Neuron (in vitro differentiated cells): Measurements from ENCODE around the gene EXOSC1.

ENCODE experiments used
- H2AFZ ChIP-seq: one replicate; pipeline ENCODE4 v1.6.1; 2013; ENCODE audit warnings: low read depth, mild to moderate bottlenecking, inconsistent platforms, low read length, moderate library complexity
- H3K27me3 ChIP-seq: one replicate; pipeline ENCODE4 v1.6.1; 2013; ENCODE audit warnings: low read length; ENCODE audit not compliant: insufficient read depth
- H3K36me3 ChIP-seq: one replicate; pipeline ENCODE4 v1.6.1; 2013; ENCODE audit warnings: low read length; ENCODE audit not compliant: insufficient read depth
- H3K4me1 ChIP-seq: one replicate; pipeline ENCODE4 v1.6.1; 2013; ENCODE audit warnings: low read length; ENCODE audit not compliant: insufficient read depth
- H3K4me3 ChIP-seq: 2 replicates; pipeline ENCODE4 v1.5.1; 2013; ENCODE audit warnings: mild to moderate bottlenecking, low read length, moderate library complexity
- H3K9me3 ChIP-seq: one replicate; pipeline ENCODE4 v1.6.1; 2013; ENCODE audit warnings: low read length

EXOSC1 gene

DNA sequence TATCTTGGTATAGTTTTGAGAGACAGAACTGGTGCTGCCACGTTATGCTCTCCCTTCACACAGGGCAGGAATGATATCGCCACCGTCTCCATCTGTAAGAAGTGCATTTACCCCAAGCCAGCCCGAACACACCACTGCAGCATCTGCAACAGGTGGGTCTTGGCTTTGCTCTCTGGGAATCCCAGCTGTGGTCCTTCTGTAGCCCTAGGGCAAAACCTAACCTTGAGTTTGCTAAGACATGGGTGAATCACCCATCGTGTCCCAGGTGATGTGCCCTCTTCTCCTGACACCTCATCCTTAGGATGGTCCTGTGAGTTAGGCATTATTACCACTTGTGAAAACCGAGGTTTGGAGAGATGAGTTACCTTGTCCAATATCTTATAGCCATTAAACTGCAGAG, 6.5 kb upstream of the EXOSC1 start:
- Histone ChIP-seq H3K27me3 (no peaks in the 10 kb centered on the region), H3K36me3 (peaks cover 61% of the 10 kb centered on the region), H3K9me3 (no peaks in the 10 kb centered on the region), H2AFZ (no peak overlapping the region), H3K4me1 (peaks cover 9% of the 10 kb centered on the region), H3K4me3 (no peak overlapping the region)

DNA sequence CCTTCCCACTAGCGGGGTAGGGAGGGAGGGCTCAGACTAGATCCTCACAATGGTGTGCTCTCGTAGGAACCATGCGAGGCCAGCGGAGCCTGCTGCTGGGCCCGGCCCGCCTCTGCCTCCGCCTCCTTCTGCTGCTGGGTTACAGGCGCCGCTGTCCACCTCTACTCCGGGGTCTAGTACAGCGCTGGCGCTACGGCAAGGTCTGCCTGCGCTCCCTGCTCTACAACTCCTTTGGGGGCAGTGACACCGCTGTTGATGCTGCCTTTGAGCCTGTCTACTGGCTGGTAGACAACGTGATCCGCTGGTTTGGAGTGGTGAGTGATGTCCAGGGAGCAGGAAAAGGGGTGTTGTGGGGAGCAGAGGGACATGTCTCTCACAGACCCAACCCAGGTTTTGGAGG, 5.8 kb upstream of the EXOSC1 start:
- H3K4me1 ChIP-seq = peaks cover 14% of the 10 kb centered on the region
- H3K9me3 ChIP-seq = no peaks in the 10 kb centered on the region
- H3K36me3 ChIP-seq = peaks cover 54% of the 10 kb centered on the region

DNA sequence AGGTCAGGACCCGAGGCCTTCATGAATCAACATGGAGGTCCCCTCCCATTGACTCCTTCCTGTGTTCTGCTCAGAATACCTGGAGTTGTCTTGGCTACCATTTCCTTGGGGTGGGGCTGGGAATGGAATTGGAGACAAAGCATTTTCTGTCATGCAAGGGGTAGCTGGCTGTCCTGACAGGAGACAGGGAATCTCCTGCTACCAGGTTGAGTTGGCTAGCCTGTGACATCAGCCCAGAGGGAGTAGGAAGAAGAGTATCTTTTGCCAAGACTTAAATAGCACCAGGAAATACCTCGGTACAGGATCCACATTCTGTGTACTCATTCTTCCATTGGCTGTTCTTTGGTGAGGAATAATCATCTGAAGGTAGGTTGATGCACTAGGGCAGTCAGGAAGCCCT, 5.0 kb upstream of the EXOSC1 start:
- Histone ChIP-seq H3K27me3 (no peaks in the 10 kb centered on the region), H3K4me1 (peaks cover 14% of the 10 kb centered on the region), H3K9me3 (no peaks in the 10 kb centered on the region), H3K36me3 (peaks cover 46% of the 10 kb centered on the region), H2AFZ (no peak overlapping the region), H3K4me3 (no peak overlapping the region)

More for the DNA sequence above, 5.8 kb upstream of the EXOSC1 start:
- Histone ChIP-seq H2AFZ (no peak overlapping the region), H3K27me3 (no peaks in the 10 kb centered on the region), H3K4me3 (no peak overlapping the region)

DNA sequence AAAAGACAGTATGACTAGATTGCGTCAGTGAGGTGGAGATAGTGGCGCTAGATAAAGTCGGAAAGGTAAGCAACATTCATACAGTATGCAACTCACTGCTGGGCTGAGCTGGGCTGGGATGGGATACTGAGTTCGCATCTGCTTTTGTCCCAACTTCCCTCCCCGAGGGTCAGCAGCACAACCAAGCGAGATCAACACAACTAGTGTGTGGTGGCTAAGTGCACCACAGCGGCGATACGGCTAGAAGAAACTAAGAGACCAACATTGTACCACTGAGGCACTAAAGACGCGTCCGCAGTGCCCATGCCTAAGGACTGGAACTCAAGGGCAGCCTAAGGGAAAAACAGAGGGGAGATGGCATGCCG, 467 bp downstream of the EXOSC1 start:
- H3K9me3 ChIP-seq = no peaks in the 10 kb centered on the region
- H3K4me1 ChIP-seq = peaks cover 16% of the 10 kb centered on the region
- peak overlapping the region; percentile 82 for H3K4me3 ChIP-seq
- no peaks in the 10 kb centered on the region for H3K27me3 ChIP-seq
- peak overlapping the region; percentile 69 for H2AFZ ChIP-seq
- peaks cover 15% of the 10 kb centered on the region for H3K36me3 ChIP-seq

DNA sequence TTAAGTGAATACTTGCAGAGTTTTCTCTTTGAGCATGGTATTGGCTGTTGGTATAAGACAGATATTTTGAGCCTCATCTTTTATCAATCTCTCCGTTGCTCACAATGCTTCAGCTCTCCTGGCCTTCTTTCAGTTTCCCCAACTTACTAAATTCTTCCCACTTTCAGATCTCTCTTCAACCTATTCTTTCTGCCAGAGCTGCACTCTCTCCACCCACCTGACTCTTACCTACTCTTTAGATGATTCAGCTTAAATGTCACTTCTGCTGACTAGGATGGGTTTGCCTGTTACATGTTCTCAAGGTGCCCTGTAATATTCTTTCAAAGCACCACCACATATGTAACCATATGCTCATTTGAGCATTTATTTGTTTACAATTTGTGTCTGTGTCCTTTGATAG, 1.6 kb downstream of the EXOSC1 start:
- Histone ChIP-seq H2AFZ (no peak overlapping the region), H3K4me3 (peak overlapping the region; percentile 4), H3K4me1 (peaks cover 14% of the 10 kb centered on the region), H3K36me3 (peaks cover 22% of the 10 kb centered on the region), H3K9me3 (no peaks in the 10 kb centered on the region), H3K27me3 (no peaks in the 10 kb centered on the region)

DNA sequence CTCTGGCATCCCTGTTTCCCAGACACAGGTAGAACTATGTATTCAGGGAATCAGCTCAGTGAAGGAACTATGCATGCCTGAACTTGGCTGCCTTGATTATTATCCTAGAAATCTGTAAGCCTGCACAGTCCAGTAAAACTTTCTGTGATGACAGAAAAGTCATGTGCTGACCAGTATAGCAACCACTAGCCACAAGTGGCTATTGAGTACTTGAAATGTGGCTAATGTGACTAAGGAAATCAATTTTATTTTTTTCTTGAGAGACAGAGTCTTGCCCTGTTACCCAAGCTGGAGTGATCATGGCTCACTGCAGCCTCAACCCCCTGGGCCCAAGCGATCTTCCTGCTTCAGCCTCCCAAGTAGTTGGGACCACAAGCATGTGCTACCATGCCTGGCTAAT, 3.5 kb downstream of the EXOSC1 start:
- H3K9me3 ChIP-seq = no peaks in the 10 kb centered on the region
- no peak overlapping the region for H2AFZ ChIP-seq
- no peaks in the 10 kb centered on the region for H3K27me3 ChIP-seq
- H3K4me1 ChIP-seq = peaks cover 14% of the 10 kb centered on the region
- H3K4me3 ChIP-seq = no peak overlapping the region
- peaks cover 36% of the 10 kb centered on the region for H3K36me3 ChIP-seq

DNA sequence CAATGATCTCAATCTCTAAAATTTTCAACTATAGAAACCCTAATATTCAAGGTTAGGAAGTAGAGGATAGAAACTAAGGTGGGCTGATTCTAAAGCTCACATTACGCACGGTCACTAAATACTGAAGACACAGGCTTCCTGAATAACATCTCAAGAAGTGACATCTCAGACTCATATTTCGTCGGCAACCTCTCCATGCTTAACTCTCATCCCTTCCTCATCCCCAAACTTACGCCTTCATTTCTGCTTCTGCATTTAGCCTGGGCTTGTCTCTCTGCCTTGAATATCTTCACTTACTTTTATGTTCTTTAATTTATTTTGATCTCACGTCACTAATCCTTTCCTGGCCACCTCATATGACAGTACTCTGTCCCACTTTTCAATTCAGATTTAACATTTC, 10.6 kb downstream of the EXOSC1 start:
- Histone ChIP-seq H3K4me1 (no peaks in the 10 kb centered on the region), H3K9me3 (no peaks in the 10 kb centered on the region), H3K27me3 (no peaks in the 10 kb centered on the region), H3K4me3 (no peak overlapping the region), H2AFZ (no peak overlapping the region), H3K36me3 (peaks cover 75% of the 10 kb centered on the region)

DNA sequence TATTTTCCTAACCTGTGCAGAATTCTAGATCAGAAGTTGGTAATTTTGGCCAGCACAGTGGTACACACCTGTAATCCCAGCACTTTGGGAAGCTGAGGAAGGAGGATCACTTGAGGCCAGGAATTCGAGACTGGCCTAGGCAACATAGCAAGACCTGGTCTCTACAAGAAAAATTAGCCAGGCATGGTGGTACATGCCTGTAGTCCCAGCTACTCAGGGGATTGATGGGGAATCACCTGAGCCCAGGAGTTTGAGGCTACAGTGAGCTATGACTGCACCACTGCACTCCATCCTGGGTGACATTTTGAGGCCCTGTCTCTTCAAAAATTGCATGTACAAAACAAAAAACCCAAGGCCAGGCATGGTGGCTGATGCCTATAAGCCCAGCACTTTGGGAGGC, 11.2 kb downstream of the EXOSC1 start:
- H3K36me3 ChIP-seq = peaks cover 75% of the 10 kb centered on the region
- no peak overlapping the region for H2AFZ ChIP-seq
- no peaks in the 10 kb centered on the region for H3K9me3 ChIP-seq
- H3K4me1 ChIP-seq = no peaks in the 10 kb centered on the region
- no peak overlapping the region for H3K4me3 ChIP-seq
- no peaks in the 10 kb centered on the region for H3K27me3 ChIP-seq

DNA sequence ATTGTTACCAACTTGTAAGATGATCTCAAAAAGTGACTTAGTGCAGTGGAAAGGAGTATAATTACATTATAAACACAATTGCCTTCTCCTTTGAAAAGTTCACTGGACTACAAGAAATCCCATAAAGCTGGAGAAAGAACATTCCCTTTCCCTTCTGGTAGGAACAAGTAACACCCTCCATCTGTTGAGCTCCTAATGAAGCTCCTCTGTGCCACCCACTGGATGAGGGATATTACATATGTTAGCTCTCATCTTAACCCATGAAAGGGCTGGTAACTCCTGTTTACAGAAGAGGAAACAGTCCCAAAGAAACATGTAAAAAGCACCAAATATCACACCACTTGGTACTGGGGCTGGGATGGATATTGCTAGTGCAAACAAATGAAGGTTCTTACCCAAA, 11.8 kb downstream of the EXOSC1 start:
- Histone ChIP-seq H3K9me3 (no peaks in the 10 kb centered on the region), H3K4me3 (no peak overlapping the region), H3K36me3 (peaks cover 71% of the 10 kb centered on the region), H3K27me3 (no peaks in the 10 kb centered on the region), H3K4me1 (peaks cover 2% of the 10 kb centered on the region), H2AFZ (no peak overlapping the region)

DNA sequence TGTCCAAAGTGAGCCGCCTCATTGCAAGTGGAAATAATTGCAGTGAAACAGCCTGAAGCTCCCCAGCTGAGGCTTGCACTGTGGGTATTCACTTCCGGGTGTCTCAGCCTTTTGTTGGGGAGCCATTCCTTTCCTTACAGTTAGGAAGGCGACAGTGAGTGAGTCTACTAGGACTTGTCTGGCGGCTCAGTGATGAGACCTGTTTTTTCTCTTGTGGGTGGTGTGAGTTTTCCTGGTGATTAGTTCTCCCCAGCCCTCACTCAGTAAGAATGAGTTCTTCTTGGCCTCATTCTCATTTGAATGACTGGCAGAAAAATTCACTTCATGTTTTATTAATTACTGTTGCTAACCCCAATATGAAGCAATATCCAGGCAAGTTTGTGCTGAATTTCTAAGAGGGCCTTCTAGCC, 17.2 kb downstream of the EXOSC1 start:
- H2AFZ ChIP-seq = no peak overlapping the region
- H3K27me3 ChIP-seq = no peaks in the 10 kb centered on the region
- H3K4me1 ChIP-seq = peaks cover 27% of the 10 kb centered on the region
- peaks cover 26% of the 10 kb centered on the region for H3K36me3 ChIP-seq
- peak overlapping the region; percentile 92 for H3K4me3 ChIP-seq
- H3K9me3 ChIP-seq = no peaks in the 10 kb centered on the region

DNA sequence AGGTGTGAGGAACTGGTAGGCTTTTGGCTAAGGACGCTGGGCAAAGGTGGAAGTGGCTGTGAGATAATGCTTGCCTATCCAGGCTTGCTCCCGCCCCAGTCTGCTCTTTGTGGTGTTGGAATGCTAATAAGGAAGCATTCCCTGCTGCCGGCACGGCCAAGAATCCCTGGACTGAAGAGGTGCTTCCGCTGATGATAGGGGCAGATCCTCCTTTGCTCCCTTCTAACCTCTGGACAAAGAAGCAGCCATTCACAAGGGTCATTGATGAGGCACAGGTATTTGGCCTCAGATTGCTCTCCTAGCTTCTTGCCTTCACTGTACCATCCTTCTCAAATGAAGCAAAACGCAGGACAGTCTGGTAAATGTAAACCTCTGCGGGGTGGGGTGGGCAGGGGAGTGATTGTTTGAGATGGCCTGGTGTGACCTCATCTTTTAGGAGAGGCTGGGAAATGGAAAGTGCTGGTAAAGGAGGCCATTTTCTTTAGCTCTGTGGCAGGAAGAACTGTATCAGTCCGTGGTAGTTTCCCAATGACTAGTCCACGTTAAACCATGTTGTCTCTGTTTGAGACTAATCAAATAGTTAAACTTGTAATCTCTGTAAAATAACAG, 18.1 kb downstream of the EXOSC1 start:
- H3K4me1 ChIP-seq = peaks cover 27% of the 10 kb centered on the region
- no peak overlapping the region for H2AFZ ChIP-seq
- H3K9me3 ChIP-seq = no peaks in the 10 kb centered on the region
- H3K27me3 ChIP-seq = no peaks in the 10 kb centered on the region
- peaks cover 22% of the 10 kb centered on the region for H3K36me3 ChIP-seq
- peak overlapping the region; percentile 92 for H3K4me3 ChIP-seq

DNA sequence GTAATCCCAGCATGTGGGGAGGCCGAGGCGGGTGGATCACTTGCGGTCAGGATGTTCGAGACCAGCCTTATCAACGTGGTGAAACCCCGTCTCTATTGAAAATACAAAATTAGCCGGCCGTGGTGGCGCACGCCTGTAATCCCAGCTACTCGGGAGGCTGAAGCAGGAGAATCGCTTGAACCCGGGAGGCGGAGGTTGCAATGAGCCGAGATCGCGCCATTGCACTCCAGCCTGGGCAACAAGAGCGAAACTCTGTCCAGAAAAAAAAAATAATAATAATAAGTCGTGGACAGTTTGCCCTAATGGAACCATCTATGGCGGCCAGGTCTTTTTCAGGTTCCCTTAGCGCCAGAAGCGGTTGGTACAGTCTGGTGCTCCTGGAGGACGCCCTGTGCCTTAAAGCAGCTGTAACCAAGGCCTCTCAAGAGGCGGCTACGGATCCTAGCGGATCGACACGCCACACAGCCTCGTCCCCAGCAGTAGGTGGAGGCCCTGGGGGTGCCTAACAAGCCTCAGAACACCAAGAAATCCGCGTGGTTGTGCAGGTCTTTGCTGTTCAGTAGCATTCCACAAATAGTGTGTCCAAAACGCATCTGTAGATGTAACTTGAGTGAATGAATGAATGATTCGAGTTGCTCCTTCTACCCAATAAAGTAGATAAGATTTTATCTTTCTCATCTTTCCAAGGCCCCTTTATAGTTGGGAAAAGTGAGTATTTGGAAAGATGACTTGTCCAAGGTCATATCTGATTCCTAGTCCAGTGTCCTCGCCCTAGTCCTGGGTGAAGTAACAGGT, 18.8 kb downstream of the EXOSC1 start:
- H3K36me3 ChIP-seq = peaks cover 19% of the 10 kb centered on the region
- H3K9me3 ChIP-seq = no peaks in the 10 kb centered on the region
- no peak overlapping the region for H2AFZ ChIP-seq
- H3K4me1 ChIP-seq = peaks cover 27% of the 10 kb centered on the region
- H3K4me3 ChIP-seq = peak overlapping the region; percentile 92
- H3K27me3 ChIP-seq = no peaks in the 10 kb centered on the region

DNA sequence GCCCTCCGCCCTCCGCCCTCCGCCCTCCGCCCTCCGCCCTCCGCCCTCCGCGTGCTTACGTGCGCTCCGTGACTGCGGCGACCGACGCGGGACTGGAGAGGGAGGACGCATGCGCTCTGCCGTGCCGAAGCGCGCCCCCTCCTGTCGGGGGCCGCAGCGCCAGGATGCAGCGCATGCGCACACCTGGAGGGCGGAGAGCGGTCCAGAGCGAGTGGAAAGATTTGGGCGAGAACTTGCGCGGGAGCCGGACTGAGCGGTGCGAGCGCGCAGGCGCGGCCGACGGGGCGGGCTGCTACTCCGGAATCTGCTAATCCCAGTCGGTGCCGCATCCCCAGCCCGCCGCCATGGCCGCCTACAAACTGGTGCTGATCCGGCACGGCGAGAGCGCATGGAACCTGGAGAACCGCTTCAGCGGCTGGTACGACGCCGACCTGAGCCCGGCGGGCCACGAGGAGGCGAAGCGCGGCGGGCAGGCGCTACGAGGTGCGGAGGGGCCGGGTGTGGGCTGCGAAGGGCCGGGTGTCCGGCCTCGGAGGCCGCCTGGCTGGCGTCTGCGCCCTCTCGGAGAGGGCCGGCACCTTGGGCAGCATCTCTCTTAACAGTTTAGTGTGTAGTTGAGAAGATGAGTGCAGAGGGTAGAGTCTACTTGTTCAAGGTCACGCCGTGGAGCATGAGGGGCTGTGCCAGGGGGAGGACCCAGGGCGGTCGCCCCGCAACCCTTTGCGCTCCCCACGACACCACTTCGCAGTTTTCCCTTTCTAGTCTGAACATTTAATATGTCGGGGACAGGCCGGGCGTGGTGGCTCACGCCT, 19.6 kb downstream of the EXOSC1 start, which contains the start of gene PGAM1:
Gene PGAM1 (plus strand): TSS at position 228 of the 812 bp plus-strand sequence. CDS start 117 bp downstream, at position 345.
- H3K9me3 ChIP-seq = no peaks in the 10 kb centered on the region
- peaks cover 27% of the 10 kb centered on the region for H3K4me1 ChIP-seq
- no peaks in the 10 kb centered on the region for H3K27me3 ChIP-seq
- peaks cover 11% of the 10 kb centered on the region for H3K36me3 ChIP-seq
- peak within 1 kb of the TSS; percentile 65 for H2AFZ ChIP-seq
- peak within 1 kb of the TSS; percentile 92 for H3K4me3 ChIP-seq
